NCI-H1105 treated with DMSO at 0.1 percent for 48 hours (cell line): ENCODE results near the gene PHKG2.
A peak's percentile ranks its signal among the peaks of the same experiment; 100 is the strongest.

Experiments
- DNase-seq: peaks from one replicate; lab custom pipeline; 2025; lab: John Stamatoyannopoulos, UW

Gene PHKG2

DNA sequence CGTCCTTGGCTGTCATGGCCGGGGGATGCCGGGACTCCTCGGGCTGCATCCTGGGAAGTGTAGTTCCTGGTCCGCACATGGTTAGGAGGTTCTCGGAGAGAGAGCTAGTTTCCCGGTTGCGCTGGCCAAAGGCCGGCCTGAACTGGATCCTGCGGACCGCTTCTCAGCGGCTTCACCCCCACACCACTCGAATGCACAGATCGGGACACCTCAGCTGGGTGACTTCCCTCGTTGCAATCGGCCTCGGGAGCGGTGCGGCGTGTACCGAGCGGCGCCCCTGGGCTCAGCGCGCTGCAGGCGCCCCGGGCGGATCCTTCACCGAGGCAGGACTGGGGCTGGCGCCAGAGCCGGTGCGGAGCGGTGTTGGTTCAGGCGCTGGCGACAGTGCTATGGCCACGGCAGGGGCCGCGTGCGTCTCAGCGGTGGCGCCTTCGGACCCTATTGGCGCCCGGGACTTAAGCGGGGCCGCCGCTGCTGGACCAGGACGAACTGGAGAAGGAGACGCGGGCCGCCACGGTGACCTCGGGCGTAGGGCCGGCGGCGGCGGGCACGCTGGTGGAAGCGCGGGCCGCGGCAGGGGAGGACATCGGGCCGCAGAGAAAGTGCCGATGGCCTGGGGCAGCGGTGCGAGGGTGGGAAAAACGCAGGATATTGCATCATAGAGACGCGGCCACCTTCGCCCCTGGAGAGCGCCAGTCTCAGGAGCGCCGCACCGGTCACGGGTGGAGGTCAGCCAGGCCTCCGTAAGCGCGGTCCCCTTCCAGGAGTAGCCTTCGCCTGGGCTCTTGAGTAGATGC lies 27.4 kb downstream of the PHKG2 start:
- peak; percentile 70 for DNase-seq

DNA sequence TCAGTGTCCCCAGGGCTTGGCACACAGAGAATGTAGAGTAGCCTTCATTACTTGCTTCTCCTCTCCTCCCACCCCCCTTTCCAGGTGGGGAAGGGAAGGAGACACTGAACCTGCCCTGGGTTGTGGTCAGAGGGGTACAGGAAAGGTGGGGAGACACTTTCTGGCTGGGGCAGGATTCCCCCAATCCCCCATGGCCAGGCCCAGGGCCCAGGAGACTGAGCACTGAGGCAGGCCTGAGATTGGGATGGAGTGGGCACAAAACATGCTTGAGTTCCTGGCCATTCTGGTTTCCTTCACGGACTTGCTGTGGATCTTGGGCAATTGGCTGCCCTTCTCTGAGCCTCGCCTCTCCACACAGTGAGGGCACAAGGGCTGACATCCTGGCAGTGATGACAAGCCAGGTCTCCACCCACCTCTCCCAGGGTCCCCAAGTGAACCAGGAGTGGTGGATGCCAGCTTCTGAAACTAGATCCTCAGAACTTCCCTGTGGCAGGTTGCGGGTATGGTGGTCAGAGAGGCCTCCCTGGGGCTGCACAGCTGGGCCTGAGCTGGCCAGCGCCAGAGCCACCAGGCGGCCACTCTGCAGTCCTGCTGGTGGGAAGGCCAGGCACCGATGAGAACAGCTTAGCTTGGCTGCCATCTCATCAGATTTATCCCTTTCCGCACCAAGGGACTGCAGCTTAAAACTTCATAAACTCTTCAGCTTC lies 29.5 kb downstream of the PHKG2 start:
- DNase-seq = no peak

DNA sequence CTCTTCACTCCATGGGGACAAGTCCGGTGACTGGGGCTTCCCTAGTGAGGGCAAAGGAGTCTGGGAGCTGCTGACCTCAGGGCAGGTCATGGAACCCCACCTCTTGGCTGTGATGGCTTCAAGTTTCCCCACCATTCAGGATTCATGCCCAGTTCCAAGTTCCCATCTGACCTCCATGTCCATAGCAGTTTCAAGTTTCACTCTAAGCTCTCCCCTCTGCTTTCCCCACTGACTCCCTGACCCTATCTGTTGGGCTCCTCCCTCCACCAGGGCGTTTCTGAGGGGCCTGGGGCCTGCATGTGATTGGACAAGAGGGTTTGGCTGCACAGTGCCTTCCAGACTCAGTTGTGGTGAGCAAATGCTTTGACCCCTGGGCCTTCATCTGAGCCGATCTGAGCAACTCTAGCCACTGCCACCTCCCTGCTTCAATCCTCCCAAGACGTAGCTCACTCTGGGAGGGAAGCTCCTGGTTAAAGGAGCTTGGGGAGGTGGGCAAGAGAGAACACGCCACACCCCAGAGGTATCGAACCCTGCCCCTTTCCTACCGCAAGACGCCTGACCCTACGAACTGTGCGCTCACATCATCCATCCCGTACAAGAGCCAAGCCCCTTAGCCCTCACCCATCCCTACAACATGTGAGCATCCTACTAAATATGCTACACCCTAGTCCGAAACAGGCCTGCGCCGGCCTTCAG lies 30.5 kb downstream of the PHKG2 start:
- DNase-seq = no peak

DNA sequence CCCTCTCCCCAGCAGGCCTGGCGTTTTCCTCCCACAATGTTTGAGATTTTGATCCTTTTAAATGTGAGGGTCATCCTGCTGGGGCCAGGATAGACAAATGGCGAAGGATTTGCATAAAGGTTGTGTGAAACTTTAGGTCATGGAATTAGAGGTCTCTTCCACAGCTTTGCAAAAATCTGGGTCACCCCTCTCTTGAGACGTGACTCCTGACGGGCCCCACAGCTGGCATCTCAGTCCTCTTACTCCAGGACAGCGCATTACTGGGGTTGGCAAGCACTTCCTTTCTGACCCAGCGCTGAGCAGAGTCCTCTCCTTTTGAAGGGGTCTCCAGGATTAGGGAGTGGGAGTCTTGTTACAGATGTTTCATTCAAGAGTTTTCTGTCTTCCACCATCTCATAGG lies 31.4 kb downstream of the PHKG2 start:
- DNase-seq = no peak

DNA sequence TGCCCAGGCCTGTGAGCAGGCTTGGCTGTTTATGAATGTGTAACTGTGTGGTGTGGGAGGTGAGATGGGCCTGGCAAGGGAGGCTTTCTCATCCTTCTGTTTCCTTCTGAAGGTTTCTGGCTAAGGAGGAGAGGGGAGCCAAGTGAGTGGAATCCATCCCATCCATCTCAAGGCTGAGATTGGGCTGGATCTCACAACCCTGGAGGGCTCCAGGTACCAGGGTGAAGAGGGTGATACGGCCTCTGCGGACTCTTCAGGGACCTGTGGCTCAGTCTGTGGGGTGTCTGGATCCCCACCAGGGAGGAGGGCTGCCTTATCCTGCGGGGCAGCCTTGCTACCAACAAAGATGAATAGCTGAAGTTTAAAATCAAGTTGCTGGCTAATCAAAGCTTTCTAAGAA lies 31.8 kb downstream of the PHKG2 start:
- no peak for DNase-seq

DNA sequence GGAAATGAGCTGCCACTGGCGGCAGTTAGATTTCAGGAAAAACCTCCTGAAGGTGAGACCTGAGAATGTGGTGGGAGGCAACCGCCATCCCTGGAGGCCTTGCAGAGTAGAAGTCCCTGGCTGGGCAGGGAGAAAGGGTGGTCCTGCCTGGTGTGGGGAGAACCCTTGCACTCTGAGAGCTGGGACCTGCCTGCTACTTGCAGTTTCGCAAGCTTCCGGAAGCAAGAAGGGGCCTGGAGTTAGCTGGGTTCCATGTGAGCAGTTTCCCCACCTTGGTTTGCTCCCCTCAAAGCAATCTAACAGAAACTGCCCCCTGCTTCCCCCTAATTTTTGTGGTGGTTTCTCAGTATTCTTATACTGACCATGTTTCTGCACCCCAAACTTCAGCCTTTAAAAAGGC lies 32.3 kb downstream of the PHKG2 start:
- no peak for DNase-seq

DNA sequence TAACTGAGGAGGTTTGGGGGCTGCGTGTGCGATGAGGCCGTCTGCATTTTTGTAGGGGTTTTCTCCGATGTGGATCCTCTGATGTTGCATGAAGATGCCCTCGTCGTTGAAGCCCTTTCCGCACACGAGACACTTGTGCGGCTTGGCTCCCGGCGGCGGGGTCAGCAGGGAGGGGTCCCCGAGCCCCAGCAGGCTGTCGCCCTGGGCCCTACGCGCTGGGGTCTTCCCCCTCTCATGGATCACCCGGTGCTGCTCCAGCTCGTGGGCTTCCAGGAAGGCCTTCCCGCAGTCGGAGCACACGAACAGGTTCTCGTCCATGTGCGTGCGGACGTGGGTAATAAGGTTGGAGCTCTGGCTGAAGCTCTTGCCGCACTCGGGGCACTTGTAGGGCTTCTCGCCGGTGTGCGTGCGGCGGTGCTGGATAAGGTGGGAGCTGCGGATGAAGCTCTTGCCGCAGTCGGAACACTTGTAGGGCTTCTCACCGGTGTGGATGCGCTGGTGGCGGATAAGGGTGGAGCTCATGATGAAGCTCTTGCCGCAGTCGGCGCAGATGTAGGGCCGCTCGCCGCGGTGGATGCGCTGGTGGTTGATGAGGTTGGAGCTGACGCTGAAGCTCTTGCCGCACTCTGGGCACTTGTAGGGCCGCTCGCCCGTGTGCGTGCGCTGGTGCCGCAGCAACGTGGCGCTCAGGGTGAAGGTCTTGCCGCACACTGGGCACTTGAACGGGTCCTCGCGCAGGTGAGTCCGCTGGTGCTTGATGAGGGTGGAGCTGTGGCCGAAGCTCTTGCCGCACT lies 34.5 kb downstream of the PHKG2 start:
- no peak for DNase-seq

DNA sequence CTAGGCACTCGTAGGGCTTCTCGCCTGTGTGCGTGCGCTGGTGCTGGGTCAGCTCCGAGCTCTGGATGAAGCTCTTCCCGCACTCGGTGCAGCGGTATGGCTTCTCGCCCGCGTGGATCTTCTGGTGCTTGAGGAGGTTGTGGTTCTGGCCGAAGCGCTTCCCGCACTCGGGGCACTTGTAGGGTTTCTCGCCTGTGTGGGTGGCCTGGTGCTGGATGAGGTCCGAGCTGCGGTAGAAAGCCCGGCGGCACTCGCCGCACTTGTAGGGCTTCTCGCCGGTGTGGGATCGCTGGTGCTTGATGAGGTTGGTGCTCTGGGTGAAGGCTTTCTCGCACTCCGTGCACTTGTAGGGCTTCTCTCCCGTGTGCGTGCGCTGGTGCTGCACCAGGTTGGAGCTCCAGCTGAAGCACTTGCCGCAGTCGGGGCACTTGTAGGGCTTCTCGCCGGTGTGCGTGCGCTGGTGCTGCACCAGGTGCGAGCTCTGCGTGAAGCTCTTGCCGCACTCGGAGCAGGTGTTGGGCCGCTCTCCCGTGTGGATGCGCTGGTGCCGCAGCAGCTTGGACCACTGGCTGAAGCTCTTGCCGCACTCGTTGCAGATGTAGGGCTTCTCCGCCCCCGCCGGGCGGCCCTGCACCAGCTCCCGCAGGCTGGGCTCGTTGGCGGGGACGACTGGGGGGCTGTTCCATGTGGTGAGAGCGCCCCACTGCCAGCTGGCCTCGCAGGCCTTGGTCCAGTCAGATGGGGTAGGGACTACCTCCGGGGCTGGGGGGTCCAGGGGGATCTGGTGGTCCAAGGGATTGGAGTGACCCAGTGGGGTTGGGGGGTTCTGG lies 35.3 kb downstream of the PHKG2 start:
- no peak for DNase-seq

DNA sequence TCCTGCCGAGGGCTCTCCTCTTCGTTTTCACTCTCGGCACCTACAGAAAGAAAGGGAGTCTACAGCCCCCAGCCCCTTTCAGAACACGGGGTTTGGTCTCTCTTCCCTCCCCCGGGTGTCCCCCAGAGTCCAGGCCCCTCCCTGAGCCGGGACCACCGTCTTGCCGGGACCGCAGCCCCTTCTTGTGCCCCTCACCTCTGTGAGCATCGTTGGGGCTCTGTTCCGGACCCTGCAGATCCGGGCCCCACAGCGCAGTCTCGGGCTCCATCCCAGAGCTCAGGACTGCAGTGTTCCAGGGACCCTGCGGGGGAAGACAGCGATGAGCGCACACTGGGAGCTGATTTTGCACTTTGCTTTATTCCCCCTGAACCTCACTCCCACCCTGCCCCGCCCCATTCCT lies 36.0 kb downstream of the PHKG2 start:
- no peak for DNase-seq

DNA sequence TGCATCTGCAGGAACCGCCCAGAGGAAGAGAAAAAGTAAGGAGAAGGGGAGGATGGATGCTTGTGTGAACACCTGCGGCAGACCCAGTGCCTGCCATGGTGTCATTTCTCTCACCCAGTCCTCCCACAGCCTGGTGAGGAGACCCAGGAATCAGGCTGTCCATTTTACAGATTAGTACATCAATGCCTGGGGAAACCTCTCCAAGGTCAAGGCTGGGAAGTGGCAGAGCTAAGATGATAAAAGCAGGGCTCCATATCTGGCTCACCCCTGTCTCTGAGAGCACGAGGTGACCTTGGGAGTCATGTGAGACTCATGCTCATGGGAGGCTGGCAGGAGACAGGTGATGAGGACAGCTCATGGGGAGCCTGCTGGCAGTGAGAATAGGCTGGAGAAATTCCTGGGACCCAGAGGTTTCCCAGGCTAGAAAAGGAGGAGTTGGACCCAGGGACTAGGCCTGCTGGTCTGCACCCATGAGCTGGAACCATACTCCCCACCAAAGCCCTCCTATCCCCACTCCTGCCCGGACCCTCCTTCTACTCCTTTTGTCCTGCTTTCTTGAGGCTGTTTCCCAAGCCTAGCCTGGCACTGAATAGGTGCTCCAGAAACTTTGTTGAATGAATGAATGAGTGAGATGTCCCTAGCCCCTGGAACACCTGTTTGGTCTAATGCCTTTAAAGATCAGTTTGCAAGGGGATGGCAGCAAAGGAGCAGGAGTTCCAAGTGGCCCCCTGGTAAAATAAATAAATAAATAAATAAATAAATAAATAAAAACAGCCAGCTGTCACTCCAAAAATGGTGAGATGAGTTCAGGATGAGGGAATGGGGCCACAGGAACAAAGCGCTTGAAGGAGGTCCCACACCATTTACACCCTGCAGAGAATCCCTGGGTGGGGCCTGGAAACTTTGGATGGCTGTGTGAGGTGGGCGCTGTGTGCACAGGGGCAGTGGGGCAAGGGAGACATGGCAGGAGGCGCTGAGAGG lies 37.2 kb downstream of the PHKG2 start:
- no peak for DNase-seq

DNA sequence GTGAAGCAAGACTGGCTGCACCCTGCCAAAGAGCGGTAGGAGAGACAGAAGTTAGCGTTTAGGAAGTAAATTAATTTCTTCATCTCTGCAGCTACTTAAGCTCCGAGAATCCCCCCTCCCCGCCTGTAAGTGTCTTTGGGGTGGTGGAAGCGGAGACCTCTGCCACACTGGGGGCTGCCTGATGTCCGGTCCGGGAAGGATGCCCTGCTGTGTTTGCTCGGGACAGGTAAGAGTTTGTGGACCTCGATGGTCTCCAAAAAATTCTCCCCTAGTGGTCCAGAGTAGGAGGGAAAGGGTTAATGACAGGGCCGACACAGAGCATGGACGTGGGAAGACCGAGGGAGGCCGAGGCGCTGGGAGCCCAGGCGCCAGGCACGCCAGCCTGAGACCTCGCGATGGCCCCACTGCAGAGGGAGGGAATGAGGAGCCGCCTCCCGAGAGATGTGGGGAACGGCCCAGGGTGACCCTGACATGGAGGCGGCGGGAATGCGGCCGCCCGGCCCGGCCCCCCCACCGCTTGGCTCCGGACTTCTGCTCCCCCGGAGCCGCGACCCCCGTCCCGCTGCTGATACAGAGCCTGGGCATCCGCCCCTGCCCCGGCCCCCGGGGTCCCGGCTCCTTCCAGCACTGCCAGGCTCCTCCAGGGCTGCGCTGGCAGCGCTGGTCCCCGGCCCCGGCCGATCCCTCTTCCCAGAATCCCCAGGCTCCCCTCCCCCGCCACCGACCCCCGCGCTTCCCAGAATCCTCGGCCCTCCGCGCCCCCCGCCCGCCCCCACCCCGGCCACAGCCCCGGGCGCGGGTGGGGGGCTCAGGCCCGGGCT lies 38.1 kb downstream of the PHKG2 start:
- DNase-seq = no peak

DNA sequence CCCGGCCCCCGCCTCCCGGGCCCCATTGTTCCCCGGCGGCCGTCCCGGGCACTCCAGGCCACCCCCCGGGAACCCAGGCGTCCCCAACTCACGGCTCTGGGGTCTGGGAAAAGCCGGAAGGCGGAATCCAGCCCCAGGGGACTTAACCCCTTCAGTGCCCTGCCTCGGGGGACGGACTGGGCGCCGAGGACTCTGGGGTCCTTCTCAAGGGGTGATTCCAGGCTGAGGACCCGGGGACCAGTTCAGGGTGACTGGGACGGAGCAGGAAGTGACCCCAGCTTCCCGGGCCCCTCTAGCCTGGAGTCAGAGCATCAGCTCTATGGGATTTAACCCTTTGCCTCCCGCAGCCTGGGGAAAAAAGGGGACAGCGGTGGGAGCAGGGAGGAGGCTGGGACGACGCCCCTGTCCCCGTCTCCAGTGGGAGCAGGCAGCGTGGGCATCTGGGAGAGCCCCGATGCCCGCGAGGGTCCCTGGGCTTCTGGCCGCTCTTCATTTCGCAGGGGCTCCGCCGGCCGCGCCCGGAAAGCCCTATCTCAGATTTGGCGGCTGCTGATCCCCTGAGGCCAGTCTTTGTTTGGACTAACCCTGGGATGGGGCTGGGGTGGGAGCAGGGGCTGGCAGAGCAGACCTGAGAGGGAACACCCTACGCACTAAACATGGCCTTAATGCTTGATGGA lies 38.8 kb downstream of the PHKG2 start, which contains the start of gene ZNF629:
TSS of gene ZNF629 (minus strand) at position 270 of the 677 bp plus-strand sequence. CDS start 2,723 bp downstream, outside the sequence.
- peak; percentile 50 for DNase-seq

DNA sequence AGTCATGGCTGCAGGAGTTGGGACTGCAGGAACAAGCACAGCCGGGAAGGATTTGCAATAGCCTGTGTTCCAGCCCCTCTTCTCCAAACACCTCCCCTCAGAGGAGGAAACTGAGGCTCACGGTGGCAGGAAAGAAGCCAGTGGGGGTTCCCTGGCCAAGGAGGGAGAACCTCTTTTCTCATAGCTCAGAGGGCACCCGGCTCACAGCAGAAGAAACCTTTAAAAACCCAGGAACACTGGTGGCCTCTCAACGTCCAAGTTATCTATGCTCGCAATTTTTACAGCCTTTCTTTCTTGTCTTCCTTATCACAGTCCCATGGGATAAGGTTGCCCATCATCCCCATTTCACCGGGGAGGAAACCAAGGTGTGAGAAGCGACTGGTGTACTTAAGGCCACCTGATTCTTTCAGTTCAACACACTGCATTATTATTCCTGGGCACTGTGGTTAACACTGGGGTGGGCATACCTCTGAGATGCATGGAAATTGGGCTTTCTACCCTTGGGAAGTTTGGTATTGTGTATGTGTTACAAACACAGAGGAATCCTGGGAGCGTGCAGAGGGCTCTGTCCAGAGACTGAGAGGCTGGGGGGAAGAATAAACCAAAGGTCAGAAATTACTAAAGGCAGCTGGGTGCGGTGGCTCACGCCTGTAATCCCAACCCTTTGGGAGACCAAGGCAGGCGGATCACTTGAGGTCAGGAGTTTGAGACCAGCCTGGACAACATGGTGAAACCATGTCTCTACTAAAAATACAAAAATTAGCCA lies 39.6 kb downstream of the PHKG2 start:
- no peak for DNase-seq

DNA sequence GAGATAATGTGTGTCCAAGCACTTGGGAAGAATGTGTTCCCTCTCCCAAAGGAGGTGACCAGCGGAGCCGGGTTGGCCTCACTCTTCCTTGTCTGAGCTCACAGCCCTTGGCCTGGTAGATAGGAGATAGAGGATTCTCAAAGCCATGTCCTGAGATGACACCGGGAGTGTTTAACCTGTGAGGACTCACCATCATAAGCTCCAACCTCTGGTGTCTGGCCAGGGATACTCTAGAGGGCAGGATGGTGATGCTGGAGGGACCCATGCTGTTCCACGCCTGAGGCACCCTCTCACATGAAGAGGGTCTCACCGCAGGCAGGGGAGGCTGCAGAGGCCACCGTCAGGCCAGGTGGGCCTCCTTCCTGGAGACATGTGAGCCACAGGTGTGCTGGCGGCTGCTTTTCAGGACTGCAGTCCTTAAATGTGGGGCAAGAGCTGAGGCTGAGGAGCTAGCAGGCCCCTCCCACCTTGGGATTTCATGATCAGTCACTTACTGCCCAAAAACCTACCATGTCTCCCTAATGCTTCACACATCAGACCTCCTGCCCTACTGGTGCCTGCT lies 45.4 kb downstream of the PHKG2 start:
- DNase-seq = no peak

DNA sequence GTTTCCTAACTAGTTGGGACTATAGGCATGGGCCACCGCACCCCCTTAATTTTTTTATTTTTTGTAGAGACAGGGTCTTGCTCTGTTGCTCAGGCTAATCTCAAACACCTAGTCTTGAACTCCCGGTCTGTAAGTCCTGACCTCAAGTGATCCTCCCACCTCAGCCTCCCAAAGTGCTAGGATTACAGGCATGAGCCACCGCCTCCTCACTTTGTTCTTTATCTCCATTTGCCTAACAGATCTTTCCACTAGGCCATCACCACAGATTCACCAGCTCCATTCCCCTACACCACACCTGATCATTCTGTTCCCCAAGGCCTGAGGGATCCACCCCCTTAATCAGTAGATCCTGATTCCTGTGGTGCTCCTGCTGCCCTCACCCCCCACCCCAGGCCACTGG lies 46.4 kb downstream of the PHKG2 start:
- DNase-seq = no peak

DNA sequence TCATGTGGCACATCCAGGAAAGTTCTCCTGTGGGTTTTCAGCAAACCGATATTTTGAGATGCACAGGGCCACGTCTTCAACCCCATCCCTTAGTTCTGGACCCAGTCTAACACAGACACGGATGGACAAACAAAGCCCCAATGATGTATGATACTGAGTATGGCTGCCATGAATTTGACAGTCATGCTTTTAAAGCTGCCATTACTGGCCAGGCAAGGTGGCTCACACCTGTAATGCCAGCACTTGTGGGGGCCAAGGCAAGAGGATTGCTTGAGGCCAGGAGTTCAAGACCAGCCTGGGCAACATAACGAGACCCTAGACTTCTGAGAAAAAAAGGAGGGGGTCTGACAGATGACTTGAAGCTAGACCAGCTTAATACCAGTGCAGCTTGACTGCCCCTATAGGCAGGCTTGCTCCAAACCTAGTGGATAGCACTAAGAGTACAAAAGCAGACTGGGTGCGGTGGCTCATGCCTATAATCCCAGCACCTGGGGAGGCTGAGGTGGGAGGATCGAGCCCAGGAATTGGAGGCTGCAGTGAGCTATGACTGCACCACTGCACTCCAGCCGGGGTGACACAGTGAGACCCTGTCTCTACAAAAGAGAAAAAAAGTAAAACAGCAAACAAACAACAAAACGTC lies 49.6 kb downstream of the PHKG2 start:
- no peak for DNase-seq
